Smooth muscle cell of the coronary artery (primary cell): ENCODE results near the gene PNMA6F. TPM values are rescaled to one million over a fixed set of nuclear protein-coding genes. Genes with fewer than 3 reads are reported as not detected.

ENCODE experiments used
- total RNA-seq: library from RNA; depleted of rRNA; stranded (reverse); fragments of >200 nt; gene quantifications from 2 replicates; pipeline ENCODE4 v1.2.3, GENCODE V29; 2014; ENCODE audit warnings: low replicate concordance

Gene PNMA6F
- not detected in 2 replicates for total RNA-seq

GRCh38 chrX:153321381-153322124 lies at the start of gene PNMA6F:
TSS of gene PNMA6F (minus strand) at chrX:153321767. CDS start at chrX:153320674, 1,093 bp downstream.

GRCh38 chrX:153333821-153334653 lies 12.5 kb upstream of the PNMA6F start, which contains the start of gene ZNF275:
TSS of gene ZNF275 (plus strand) at chrX:153334153. CDS start at chrX:153336680, 2,527 bp downstream.

Other genes starting within 250 kb of the PNMA6F start
- 0.68 and 2.2 TPM in 2 replicates for gene PNMA6A, start 249.3 kb downstream of the PNMA6F start, total RNA-seq
- gene MAGEA1, start 142.5 kb downstream of the PNMA6F start, total RNA-seq = not detected in 2 replicates
- 5.3 and 6.5 TPM in 2 replicates for gene ZNF275, start 12.4 kb upstream of the PNMA6F start, total RNA-seq
- gene PNMA6E, start 79.6 kb upstream of the PNMA6F start, total RNA-seq = not detected in 2 replicates
- gene ZFP92, start 89.7 kb upstream of the PNMA6F start, total RNA-seq = under 0.01 and 0.08 TPM in 2 replicates
- gene TREX2, start 124.3 kb upstream of the PNMA6F start, total RNA-seq = 2.3 and 2.9 TPM in 2 replicates
- 14.7 and 15.0 TPM in 2 replicates for gene HAUS7, start 148.8 kb upstream of the PNMA6F start, total RNA-seq
- 10.5 and 118 TPM in 2 replicates for gene BGN, start 173.2 kb upstream of the PNMA6F start, total RNA-seq
- gene ATP2B3, start 195.9 kb upstream of the PNMA6F start, total RNA-seq = under 0.01 TPM in 2 replicates